ENCODE results near the gene WAPL. TPM values are rescaled to one million over a fixed set of nuclear protein-coding genes. Genes with fewer than 3 reads are reported as not detected.

WAPL gene, protein sequence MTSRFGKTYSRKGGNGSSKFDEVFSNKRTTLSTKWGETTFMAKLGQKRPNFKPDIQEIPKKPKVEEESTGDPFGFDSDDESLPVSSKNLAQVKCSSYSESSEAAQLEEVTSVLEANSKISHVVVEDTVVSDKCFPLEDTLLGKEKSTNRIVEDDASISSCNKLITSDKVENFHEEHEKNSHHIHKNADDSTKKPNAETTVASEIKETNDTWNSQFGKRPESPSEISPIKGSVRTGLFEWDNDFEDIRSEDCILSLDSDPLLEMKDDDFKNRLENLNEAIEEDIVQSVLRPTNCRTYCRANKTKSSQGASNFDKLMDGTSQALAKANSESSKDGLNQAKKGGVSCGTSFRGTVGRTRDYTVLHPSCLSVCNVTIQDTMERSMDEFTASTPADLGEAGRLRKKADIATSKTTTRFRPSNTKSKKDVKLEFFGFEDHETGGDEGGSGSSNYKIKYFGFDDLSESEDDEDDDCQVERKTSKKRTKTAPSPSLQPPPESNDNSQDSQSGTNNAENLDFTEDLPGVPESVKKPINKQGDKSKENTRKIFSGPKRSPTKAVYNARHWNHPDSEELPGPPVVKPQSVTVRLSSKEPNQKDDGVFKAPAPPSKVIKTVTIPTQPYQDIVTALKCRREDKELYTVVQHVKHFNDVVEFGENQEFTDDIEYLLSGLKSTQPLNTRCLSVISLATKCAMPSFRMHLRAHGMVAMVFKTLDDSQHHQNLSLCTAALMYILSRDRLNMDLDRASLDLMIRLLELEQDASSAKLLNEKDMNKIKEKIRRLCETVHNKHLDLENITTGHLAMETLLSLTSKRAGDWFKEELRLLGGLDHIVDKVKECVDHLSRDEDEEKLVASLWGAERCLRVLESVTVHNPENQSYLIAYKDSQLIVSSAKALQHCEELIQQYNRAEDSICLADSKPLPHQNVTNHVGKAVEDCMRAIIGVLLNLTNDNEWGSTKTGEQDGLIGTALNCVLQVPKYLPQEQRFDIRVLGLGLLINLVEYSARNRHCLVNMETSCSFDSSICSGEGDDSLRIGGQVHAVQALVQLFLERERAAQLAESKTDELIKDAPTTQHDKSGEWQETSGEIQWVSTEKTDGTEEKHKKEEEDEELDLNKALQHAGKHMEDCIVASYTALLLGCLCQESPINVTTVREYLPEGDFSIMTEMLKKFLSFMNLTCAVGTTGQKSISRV (N-terminal part only)
- total RNA-seq, result 41.9 and 54.2 TPM in 2 replicates

DNA sequence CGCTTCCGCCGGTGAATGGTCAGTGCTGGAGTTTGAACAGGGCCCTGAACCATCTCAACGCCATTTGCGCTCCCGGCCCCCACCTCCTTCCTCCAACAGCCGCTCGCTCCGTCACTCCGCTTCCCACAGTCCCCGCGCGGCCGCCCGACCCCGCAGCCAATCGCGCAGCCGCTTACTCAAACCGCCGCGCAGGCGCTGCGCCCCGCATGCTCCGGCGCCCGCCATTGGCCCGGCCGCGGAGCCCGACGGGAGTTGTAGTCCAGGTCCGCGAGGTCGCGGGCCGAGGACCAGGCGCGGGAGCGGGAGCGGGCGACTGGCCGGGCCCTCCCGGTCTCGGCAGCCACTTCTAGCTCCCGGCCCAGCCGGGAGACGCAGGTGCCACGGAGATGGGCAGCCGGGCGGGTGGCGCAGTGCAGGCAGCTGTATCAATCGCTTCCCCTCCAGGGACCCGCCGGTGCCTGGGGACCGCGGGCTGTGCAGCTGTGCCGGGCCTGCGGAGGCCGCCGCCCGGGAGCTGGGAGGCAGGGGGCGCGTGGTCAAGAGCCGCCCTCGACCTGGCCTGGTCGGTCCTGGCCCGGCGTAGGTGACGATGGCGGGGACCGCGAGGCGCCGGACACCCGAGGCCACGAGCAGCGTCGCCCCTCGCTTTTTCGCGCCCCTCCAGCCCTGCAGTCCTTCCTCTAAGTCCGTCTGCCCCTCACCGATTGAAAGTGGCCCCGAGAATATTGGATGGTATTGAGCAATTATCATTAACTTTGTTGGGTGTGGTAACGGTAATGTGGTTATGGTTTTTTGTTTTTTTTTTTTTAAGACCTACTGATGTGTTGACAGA lies at the start of gene WAPL:
WAPL (minus strand) TSS at position 115 of the 832 bp plus-strand sequence. CDS start 3,723 bp downstream, outside the sequence.

Other genes starting within 250 kb of the WAPL start
- gene GRID1, start 155.0 kb downstream of the WAPL start, total RNA-seq, result not detected in 2 replicates
- not detected in 2 replicates for gene OPN4, start 132.8 kb upstream of the WAPL start, total RNA-seq
- not detected in 2 replicates for gene LDB3, start 146.7 kb upstream of the WAPL start, total RNA-seq
- gene BMPR1A, start 234.8 kb upstream of the WAPL start, total RNA-seq, result 0.34 and 0.98 TPM in 2 replicates

Measured in dermis lymphatic vessel endothelial cell (primary cell).